Nucleus accumbens (tissue), 56 donors: ENCODE data around the gene COPZ1.

Experiments used
- DNase-seq, 56 donors: peaks; one replicate each; lab custom pipeline; 2025; lab: John Stamatoyannopoulos, UW

Gene COPZ1

DNA sequence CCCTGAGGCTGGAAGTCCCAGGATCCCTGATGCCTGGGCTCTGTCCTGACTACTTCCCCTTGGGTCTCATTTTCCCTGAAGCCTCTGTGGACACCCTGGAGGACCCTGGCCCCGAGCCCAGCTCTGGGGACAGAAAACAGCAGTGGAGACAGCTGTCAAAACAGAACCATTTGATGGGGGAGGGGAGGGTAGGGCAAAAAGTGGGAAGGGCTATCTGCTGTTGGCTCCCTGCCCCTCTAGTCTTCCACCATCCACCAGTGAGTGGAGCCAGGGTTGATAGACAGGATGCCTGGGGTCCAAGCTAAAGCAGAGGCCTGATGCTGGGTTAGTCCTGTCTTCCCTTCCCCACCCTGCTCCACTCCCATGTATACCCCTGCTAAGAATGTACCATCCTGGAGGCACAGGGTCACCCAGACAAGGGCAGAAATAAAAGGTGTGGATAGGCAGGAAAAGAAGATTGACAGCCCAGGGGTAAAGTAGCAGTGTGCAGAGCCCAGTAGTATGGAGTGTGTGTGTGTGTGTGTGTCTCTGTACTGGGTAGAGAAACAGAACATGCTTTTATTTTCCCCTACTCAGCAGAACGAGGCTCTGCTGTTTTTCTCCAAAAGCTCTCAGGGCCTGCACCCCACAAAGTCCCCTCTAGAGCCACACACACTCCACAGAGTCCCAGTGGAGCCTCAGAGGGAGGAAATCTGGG lies 49.8 kb downstream of the COPZ1 start:
- no peak for DNase-seq

DNA sequence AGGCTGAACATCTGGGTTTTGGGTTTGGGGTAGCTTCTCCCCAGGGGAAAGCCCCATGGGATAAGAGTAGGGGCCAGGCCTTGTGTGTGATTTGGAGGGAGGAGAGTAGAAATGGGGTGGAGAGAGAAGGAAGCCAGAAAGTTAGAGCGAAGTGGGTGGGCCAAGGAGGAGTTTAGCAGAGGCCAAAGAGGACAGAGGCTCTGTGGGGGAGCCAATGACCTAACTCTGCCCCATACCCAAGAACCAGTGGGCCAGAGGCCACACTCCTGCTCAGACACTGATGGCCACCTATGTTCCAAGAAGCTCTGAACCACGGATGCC lies 50.3 kb downstream of the COPZ1 start:
- no peak for DNase-seq

DNA sequence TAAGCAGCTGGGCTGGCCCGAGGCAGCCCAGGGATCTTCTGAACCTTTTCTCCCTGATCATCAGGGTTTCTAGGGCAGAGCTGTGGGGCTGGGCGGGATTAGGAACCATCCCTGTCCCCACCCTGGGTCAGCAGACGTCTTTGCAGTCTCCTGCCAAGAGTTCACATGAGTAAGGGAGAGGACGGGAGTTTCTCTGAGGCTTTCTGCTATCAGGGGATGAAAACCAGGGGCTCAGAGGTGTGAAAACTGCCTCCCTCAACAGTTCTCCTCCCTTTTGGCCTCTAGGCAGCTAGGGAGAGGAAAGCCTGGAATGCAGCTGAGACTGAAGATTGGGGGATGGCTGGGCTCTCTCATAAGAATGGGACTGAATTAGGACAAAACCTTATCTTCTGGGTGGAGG lies 51.7 kb downstream of the COPZ1 start:
- no peak for DNase-seq

DNA sequence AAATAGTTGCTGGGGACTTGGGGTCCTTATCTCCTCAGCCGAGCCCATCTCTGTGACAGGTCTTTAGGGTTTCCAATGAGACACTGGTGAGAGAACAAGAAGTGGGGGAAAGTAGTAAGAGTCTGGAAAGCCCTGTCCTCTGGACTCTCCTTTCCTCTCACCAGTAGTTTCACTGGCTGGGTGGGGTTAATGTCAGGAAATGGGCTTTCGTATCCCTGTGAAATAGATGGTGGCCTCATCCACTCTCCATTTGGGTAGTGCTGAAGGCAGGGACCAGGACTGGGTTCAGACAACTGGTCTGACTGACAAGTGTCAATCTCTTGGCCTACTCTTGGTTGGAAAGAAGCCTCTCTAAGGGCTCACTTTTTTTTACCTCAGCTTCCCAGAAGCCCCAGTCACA lies 52.1 kb downstream of the COPZ1 start:
- no peak for DNase-seq

DNA sequence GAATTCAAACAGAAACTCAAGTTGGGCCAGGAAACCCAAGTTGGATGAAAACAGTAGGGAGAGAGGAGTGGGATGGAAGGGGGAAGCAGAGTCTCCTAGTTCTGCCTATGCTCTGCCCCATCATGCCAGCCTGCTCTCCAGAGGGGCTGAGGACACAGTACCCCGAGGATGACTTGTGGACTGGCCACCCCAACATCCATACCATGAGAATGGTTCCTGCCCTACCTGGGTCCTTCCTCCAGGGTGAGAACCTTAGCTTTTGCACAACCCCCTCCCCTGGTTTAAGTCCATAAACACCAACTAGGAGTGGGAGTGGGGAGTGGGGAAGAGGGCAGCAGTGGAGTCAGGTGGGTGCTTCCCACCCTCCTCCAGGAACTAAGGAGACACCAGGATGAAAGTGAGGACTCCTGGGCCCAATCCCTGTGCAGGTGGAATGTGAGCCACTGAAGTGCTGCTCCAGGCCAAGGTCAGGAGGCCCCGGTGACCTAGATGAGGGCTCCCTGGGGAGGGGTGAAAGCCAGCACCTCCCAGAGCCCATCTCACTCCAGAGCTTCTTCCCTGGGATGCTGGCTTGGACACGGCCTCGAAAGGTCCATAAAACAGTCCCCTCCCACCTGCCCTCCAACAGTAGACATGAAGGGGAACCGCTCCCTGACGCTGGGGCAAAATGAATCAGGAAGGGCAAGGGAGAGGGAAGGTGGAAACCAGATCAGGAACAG lies 53.0 kb downstream of the COPZ1 start:
- no peak for DNase-seq

DNA sequence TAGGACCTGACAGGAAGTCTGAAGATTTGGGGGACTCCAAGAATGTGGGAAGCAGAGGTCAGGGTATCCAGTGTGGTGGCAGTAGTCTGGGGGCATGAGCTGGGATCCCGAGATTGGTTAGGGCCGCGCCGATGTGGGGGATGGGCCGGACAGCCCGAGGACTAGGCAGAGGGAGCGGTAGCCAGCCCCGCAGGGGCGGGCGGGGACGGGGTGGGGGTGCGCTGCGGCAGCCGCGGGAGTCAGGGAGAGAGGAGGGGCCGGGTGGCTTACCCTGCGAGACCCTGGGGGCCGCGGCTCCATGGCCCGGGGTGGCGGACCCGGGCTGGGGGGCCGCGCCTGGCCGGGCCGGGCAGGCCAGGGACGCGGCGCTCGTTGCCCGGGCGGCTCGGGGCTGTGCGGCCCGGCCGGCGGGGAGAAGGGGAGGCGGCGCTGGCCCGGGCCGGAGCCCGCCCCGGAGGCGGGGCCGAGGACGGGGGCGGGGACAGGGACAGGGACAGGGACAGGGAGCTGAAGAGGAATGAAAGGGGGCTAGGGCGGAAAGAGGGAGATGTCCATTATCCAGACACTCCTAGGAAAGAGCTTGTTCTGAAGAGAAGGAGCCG lies 54.0 kb downstream of the COPZ1 start:
- DNase-seq = peak in 26 of 56 donors; percentile 15 to 69 (median 34)

DNA sequence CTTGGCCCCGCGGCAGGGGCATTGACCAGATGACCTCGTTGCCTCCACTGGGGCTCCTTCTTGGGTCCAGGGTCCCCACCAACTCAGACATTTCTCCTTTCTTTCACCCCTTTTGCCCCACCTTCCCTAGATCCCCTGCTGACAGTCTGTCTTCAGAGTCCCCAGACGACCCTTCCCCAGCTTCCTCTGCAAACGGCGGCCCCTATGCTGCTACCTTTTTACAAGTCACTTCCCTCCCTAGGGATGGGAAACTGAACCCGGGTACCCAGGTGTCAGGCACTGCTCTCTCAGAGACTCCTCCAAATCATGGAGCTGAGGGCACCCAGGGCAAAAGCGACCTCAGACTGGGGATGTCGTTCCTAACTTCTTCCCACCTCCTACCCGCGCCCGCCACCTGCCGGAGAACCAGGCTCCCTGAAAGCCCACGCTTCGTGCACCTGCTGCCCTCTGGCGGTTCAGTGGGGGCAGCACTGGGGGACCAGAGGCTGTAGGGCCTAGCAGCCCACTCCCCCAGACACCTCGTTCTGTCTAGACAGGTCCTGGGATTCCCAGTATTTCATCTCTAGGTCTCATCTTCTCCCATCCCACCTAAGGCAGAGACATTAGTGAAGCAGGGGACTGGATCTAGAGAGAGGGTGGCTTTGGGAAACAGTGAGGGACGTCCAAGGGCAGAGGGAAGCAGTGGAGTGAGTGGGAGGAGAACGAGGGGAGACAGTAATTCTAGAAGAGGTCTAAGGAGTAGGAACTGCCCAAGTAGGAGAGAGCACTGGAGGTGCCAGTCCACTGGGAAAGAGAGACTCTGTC lies 54.7 kb downstream of the COPZ1 start:
- peak in 53 of 56 donors; percentile 24 to 95 (median 76) for DNase-seq

DNA sequence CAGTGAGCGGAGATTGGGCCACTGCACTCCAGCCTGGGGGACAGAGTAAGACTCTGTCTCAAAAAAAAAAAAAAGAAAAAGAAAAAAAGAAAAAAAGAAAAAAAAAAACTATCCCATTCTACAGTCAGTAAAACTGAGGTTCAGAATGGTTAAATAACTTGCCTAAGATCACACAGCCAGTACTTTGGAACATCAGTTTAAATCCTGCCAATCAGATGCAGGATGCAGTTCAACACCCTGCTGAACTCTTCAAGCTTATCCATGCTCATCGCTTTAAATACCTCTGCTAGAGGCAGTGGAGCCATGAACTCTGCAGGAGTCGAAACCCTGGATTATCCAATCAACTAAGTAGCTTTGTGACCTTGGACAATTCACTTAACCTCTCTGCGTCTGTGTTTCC lies 56.2 kb downstream of the COPZ1 start:
- no peak for DNase-seq

DNA sequence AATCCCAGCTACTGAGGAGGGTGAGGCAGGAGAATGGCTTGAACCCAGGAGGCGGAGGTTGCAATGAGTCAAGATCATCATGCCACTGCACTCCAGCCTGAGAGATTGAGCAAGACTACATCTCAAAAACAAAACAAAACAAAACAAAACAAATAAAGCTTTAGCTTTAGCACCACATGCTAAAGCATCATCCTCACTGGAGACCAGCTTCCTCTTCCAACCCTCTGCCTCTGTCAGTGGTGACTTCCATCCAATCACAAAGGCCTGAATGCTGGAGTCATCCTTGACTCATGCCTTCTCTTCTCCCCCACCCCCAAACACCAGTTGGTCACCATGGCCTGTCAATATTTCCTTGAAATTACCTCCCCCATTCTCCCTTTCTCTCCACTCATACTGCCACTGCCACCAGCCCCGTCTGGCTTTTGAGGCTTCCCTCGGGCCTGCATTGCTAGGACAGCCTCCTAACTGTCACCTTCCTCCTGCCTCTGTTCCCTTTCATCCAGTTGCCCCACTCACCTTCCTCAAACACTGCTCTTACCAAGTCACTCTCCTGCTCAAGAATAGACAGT lies 58.2 kb downstream of the COPZ1 start:
- peak in 1 of 56 donors; percentile 21 for DNase-seq

DNA sequence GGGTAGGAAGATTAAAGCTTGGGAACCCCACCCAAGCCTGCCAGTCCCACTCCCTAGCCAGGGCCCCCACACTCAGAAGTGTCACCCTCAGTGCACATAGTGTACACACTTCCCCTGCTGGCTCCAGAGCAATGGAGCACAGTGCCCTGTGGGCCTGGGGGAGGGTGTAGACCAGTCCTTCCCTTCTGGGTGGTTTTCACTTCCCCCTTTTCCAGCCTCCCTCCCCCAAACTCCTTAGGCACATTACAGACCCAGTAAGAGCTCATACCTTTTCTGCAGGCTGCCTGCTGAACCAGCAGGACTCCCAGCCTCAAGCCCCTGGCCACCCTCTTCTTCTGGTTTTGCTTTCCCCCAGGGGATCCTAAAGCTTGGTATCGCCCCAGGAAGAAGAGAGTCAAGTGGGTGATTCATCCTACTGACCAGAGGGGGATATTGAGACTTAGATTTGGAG lies 59.7 kb downstream of the COPZ1 start, which contains the start of gene ZNF385A:
Gene ZNF385A (minus strand): TSS at position 143 of the 451 bp plus-strand sequence. CDS start 219 bp downstream, outside the sequence.
- DNase-seq = peak in 12 of 56 donors; percentile 14 to 44 (median 23)

DNA sequence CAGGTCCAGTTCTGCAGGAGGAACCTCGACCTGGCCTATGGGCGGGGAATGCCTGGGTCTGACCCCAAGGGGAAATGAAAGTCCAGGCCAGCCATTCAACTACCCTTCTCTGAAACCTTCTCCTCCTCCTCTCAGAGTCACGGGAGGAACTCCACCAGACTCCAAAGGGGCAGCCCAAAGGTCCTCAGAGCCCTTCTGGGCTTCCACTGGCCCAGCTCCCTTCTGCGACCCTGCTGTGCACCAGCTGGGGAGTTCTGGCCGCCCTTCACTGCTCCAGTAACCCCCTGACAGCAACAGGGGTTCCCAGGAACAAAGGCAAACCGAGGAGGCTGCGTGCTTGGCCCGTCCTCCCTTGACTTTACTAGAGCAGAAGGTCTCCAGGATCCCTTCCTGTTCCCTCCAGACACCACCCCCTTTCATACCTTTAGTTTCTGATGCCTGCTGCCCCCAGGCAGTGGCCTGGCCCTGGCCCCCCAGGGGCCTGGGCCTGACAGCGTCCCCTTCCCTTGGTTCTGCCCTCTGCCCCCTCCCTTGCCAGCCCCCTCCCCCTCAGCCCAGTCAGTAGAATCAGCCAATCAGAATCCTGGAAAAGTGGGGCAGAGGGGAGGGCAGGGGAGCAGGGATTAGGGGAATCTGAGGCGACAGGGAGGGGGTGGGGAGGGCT lies 60.5 kb downstream of the COPZ1 start:
- DNase-seq = peak in 11 of 56 donors; percentile 21 to 49 (median 35)

DNA sequence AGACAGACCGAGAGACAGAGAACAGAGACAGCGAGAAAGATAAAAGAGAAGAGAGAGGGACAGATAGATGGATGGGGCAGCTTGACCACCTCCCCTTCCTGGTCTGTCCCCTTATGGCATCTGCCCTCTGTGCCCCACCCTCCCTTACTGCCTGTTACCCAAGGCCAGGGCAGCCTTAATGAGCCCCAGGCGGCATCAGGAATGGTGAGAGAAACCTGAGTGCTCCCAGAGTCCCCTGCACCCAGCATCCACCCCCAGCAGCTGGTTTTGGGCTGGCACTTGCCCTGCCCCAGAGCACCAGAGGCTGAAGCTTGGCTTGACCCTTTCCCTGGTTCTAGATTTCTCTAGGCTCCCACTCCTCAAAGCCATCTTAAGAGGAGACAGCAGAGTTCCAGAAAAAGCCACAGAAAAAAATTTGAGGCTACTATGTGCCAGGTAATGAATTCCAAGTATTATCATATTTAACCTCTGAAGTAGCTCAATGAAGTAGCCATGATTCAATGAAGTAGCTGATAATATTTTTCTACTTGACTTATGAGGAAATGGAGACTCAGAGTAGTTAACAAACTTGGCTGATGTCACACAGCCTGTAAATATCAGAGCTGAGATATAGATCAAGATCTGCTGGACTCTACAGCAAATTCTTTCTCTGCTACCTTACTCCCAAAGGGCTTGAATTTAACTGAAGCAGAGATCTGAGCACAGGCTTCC lies 61.6 kb downstream of the COPZ1 start:
- no peak for DNase-seq

DNA sequence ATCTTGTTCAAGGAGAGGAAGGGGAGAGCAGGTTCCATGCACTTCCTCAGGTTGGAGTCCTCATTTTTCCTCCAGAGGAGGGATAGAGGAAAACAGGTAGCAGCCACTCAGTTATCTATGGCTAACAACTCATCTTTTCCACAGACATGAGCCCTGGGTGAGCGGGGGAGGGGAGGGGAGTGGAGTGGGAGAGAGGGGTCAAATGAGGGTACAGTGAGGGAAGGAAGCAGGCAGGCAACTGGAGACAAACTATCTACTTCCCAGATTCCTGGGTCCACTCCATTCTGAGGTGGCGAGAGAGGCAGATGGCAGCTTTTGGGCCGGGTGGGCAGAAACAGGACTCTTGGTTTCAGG lies 62.2 kb downstream of the COPZ1 start:
- DNase-seq = no peak

DNA sequence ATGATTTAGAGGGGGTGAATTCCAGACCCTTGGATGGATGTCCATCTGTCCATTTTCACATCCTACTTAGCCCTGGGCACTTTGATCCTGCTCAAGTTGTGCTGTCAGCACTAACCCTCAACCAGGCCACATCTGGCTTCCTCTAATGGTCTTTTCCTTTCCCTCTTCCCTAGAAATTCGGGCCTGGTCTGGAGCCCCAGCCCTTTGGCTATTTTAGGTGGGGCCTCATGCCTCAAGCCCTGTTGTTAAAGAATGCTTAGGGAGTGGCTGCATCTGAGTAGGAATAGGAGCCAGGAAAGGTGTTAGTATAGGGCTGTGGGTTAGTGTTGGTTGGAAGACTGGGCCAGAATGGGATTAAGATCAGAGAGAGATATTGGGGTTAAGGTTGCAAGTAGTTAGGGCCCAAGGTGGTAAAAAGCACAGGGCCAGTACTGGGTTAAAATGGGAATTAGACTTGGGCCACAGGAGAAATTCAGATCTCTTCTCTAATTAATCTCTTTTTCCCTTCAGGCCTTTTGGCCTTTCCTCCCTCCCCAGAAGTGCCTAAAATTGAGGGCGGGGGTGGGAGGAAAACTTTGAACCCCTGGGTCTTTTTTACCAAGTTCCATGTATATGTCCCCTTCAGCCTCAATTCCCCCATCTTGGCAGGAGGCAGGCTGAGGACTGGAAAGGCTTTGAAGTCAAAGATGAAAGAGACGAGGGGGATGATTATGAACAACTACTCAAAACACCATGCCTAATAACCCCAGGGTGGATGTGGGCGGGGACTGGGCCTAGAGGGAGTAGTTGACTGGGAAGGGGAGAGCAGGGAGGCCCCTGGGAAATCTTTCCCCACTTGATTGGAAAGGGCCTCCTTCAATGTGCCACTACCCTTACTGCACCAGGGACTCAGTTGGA lies 63.6 kb downstream of the COPZ1 start:
- no peak for DNase-seq

DNA sequence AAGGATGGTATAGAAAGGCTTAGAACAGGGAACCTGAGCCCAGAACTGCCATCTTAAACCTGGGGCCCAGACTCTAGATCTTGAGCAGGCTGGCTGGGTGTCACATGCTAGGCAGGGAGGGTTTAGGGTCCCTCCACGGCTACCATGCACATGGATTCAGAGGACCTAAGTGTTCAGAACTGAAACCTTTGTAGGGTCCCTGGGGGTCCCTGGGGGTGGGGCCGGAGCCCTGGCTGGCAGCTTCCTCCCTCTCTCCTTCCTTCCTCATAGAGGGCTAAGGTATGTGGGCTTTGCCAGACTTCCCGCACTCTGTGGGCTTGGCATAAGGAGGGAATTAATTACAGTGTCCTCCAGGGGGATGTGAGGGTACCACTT lies 64.2 kb downstream of the COPZ1 start:
- no peak for DNase-seq

DNA sequence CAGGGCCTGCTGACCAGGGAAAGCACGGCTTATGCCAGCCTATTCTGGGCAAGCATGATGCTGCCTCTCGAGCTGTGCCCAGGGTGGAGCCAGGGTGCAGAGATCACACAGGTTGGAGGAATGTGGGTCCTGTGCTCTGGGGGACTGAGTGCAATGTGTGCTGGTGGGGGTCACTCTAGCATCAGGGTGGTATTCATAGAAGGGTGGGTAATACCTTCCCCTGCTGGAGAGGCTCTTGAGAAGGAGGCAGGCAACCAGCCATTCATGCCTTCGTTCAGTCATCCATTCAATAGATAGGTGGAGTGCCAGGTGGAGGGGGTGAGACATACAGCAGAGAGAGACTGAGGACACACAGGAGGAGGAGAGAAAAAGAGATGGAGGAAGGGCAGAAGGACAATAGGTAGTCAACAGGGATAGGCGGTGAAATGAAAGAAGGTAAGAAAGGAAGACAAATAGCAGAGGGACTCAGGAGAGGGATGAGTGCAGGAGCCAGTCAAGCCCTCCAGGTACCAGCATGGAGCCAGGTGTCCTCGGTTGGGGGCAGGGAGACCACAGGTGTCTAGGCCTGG lies 64.8 kb downstream of the COPZ1 start:
- DNase-seq = no peak

DNA sequence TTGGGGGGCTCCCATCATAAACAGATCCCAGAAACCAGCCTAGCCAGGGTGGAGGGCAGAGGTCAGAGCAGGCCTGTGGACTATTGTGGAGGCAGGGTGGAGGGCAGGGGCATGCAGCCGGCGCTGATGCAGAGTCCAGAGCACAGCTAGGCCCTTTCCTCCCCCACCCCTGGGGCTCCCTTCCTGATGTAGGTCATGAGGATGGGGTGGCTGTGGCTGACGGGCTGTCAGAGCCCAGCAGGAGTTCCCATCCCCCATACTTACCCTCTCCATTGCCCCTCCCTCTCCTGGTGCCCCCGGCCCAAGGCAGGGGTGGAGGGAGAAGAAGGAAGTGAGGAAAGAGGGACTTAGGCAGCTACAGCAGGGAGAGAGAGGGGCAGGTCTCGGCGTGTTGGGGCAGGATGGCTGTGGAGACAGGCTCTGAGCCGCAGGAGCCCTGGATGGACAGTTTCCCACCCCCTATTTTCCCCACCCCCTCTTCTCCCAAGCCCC lies 65.3 kb downstream of the COPZ1 start:
- DNase-seq = no peak
